ENCODE measurements around the gene ZC3HAV1.

GRCh38 chr7:139109188-139109982, at the start of gene ZC3HAV1:
- peak; percentile 98 for TF ChIP-seq POLR2A (IDR thresholded peaks at IDR 0.05; ENCODE audit: low read length)
- no peak for TF ChIP-seq GATA1 (IDR thresholded peaks at IDR 0.05; ENCODE audit: low read depth, low read length)
